Colonic mucosa (tissue), 4 donors: ENCODE measurements around the gene HTT-AS. TPM values are rescaled to one million over a fixed set of nuclear protein-coding genes. Genes with fewer than 3 reads are reported as not detected.

ENCODE experiments used
- DNase-seq: peaks from one replicate; pipeline ENCODE4 v3.0.0-alpha.2; 2020
- H3K27ac ChIP-seq: fragments of 200-600 bp; one replicate; pipeline ENCODE4 v1.8.0; 2021
- H3K27me3 ChIP-seq: fragments of 200-600 bp; one replicate; pipeline ENCODE4 v1.8.0; 2021
- H3K36me3 ChIP-seq: fragments of 200-600 bp; one replicate; pipeline ENCODE4 v1.8.0; 2021
- H3K4me1 ChIP-seq: fragments of 200-600 bp; one replicate; pipeline ENCODE4 v1.8.0; 2021; ENCODE audit warnings: mild to moderate bottlenecking
- H3K4me3 ChIP-seq: fragments of 200-600 bp; one replicate; pipeline ENCODE4 v1.8.0; 2021
- H3K9ac ChIP-seq, 2 donors: one replicate each; pipeline ENCODE4 v1.7.0; 2013; ENCODE audit warnings: control low read depth in 2 of 2, low read depth in 2 of 2, low read length in 2 of 2
- H3K9me3 ChIP-seq: fragments of 200-600 bp; one replicate; pipeline ENCODE4 v1.8.0; 2021
- intact Hi-C: fragments of 100-400 bp; cut with DNase I; formaldehyde crosslinking; loops from one replicate; pipeline ENCODE4 v1.14.1; 2022
- total RNA-seq, 2 donors: library from RNA; stranded (reverse); fragmentation: NEBNext Ultra II Directional in 1 of 2; extraction: Animal tissue kit (Norgen Biotek cat#: 25700) in 1 of 2; gene quantifications; one replicate each; pipeline ENCODE4 v1.2.1, GENCODE V29; 2021
- TF ChIP-seq, protein P1 (sequence below): fragments of 200-600 bp; IDR thresholded peaks from one replicate; pipeline ENCODE4 v1.8.0; 2022; ENCODE audit warnings: antibody characterized with exemption, mild to moderate bottlenecking
- donor health status: healthy.
- donor health status: DM: no; HTN: no; CAD: no.
- donor health status: DM: no; HTN: no; CAD: no.

Gene HTT-AS
- total RNA-seq, 2 donors from 2014 or later = not detected

DNA sequence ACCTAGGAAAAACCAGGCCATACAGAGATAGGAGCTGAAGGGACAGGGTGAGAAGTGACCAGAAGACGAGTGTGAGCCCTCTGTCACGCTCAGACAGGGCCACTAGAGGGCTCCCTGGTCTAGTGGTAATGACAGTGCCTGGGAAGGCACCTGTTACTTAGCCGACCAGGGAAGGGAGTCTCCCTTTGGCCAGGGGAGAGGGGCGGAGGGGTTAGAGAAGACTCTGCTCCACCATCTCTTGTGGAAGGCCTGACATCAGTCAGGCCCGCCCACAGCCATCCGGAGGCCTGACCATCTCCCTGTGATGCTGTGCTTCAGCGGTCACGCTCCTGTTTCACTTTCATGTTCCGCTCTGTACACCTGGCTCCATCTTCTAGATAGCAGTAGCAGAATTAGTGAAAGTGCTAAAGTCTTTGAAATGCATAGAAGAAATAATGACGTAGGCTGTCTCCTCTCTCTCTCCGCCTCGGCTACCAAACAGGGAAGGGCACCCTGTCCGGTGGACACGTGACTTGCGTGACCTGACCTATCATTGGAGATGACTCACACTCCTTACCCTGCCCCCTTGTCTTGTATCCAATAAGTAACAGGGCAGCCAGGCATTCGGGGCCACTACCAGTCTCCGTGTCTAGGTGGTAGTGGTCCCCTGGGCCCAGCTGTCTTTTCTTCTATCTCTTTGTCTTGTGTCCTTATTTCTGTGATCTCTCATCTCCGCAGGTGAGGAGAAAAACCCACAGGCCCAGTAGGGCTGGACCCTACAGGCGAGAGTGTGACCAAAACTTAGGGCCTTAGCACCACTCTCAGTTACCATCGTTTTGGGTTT is 26.7 kb downstream of the HTT-AS start:
- TF ChIP-seq, protein P1, sequence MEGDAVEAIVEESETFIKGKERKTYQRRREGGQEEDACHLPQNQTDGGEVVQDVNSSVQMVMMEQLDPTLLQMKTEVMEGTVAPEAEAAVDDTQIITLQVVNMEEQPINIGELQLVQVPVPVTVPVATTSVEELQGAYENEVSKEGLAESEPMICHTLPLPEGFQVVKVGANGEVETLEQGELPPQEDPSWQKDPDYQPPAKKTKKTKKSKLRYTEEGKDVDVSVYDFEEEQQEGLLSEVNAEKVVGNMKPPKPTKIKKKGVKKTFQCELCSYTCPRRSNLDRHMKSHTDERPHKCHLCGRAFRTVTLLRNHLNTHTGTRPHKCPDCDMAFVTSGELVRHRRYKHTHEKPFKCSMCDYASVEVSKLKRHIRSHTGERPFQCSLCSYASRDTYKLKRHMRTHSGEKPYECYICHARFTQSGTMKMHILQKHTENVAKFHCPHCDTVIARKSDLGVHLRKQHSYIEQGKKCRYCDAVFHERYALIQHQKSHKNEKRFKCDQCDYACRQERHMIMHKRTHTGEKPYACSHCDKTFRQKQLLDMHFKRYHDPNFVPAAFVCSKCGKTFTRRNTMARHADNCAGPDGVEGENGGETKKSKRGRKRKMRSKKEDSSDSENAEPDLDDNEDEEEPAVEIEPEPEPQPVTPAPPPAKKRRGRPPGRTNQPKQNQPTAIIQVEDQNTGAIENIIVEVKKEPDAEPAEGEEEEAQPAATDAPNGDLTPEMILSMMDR = peak; percentile 68
- H3K9me3 ChIP-seq = no peaks in the 10 kb centered on the region
- peak overlapping the region; percentile 26 to 43 for H3K9ac ChIP-seq
- peak overlapping the region; percentile 34 for H3K4me3 ChIP-seq
- H3K27me3 ChIP-seq = no peaks in the 10 kb centered on the region
- H3K36me3 ChIP-seq = no peaks in the 10 kb centered on the region
- DNase-seq = peak; percentile 81
- H3K27ac ChIP-seq = no peak overlapping the region
- intact Hi-C loops = no loop called here
- no peaks in the 10 kb centered on the region for H3K4me1 ChIP-seq

DNA sequence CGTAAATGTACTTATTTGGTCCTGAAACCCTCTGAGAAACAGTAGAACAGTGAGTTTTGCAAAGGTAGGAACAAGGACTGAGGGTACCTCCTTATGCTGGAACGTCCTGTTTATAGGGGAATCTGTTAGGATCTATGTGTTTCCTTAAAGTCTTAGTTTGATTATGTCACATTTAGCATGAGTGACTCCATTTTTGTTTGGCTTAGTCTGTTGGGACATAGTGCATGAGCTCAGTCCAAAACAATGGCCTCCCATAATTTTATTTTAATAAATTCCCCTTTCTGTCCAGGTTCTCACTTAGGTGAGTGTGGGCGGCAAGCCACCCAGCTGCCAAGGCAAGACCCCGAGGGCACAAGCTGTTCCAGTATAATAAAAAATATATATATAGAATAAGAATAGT is 27.7 kb downstream of the HTT-AS start:
- Histone ChIP-seq H3K9ac (no peak overlapping the region), H3K27ac (no peak overlapping the region), H3K9me3 (no peaks in the 10 kb centered on the region), H3K27me3 (no peaks in the 10 kb centered on the region), H3K4me1 (no peaks in the 10 kb centered on the region), H3K4me3 (no peak overlapping the region), H3K36me3 (no peaks in the 10 kb centered on the region)
- TF ChIP-seq, protein P1 = no peak
- intact Hi-C loops = no loop called here
- DNase-seq = no peak

GRCh38 chr4:3046162-3046561 is 28.2 kb downstream of the HTT-AS start:
- DNase-seq = no peak
- Histone ChIP-seq H3K27ac (no peak overlapping the region), H3K4me3 (no peak overlapping the region), H3K36me3 (no peaks in the 10 kb centered on the region), H3K4me1 (no peaks in the 10 kb centered on the region), H3K9me3 (no peaks in the 10 kb centered on the region), H3K27me3 (no peaks in the 10 kb centered on the region), H3K9ac (no peak overlapping the region)
- intact Hi-C loops = no loop called here
- TF ChIP-seq, protein P1 = no peak

- no peaks in the 10 kb centered on the region for H3K36me3 ChIP-seq
- no peaks in the 10 kb centered on the region for H3K9me3 ChIP-seq
- TF ChIP-seq, protein P1 = no peak
- no peak overlapping the region for H3K9ac ChIP-seq
- intact Hi-C loops = no loop called here
- H3K4me1 ChIP-seq = no peaks in the 10 kb centered on the region
- H3K27me3 ChIP-seq = no peaks in the 10 kb centered on the region
- peak; percentile 38 for DNase-seq
- no peak overlapping the region for H3K27ac ChIP-seq
- H3K4me3 ChIP-seq = no peak overlapping the region
These were observed 29.2 kb downstream of the HTT-AS start for GRCh38 chr4:3044870-3045819.

DNA sequence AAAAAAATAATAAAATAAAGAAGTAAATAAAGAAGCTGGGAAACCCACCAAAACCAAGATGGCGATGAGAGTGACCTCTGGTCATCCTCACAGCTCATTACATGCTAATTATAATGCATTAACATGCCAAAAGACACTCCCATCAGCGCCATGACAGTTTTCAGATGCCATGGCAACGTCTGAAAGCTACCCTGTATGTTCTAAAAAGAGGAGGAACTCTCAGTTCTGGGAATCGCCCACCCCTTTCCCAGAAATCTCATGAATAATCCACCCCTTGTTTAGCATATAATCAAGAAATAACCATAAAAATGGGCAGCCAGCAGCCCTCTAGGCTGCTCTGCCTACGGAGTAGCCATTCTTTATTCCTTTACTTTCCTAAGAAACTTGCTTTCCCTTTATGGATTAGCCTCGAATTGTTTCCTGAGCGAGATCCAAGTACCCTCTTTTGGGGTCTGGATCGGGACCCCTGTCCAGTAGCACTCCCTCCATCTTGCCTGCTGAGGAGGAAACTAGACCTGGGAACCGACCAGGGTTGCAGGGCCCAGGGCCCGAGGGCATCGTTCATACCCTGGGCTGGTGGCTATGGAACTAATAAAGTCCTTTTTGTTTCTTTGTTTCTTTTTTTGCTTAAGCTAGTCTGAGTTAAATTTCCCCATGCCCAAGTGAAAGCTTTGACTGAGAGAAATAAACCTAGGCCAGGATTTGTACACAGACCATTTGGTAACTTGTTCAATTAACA is 30.9 kb downstream of the HTT-AS start:
- no peak overlapping the region for H3K4me3 ChIP-seq
- DNase-seq = no peak
- intact Hi-C loops = no loop called here
- H3K9me3 ChIP-seq = no peaks in the 10 kb centered on the region
- no peaks in the 10 kb centered on the region for H3K36me3 ChIP-seq
- no peaks in the 10 kb centered on the region for H3K27me3 ChIP-seq
- H3K9ac ChIP-seq = no peak overlapping the region
- H3K4me1 ChIP-seq = no peaks in the 10 kb centered on the region
- TF ChIP-seq, protein P1 = no peak
- no peak overlapping the region for H3K27ac ChIP-seq
